ENCODE results near the gene PIWIL1.

The PIWIL1 gene

DNA sequence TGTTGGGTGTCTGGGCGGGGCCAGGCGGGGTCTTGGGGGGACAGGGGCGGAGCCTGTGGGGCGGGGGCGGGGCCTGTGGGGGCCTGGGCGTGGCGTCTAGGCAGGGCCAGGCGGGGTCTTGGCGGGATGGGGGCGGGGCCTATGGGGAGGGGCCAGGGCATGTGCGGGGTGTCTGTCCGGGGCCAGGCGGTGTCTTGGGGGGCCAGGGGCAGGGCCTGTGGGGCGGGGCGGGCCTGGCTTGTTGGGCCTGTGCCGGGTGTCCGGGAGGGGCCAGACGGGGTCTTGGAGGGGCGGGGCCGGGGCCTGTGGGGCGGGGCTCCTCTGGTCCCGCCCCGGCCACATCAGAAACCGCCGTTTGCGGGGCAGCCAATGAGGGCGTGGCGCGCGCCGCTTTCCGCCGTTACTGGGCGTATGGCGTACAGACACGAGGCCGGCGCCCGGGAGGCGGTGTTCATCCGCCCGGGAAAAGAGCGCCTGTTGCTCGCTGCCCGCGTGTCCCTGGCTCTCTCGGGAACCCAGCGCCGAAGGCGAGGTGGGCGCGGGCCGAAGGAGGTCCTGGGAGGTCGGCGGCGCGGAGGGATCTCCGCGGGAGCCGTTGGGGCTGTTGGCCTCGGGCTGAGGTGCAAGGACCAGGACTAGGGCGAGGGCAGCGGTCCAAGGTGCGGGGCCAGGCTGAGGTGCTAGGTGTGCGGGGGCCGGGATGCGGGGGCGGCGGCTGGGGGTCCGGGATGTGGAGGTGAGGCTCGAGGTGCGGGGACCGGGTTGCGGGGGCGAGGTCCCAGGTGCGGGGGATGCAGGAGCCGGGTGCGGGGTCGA, at the start of gene PIWIL1:
Gene PIWIL1 (plus strand): TSS at position 400 of the 816 bp plus-strand sequence. CDS start 4,705 bp downstream, outside the sequence.
- no peak within 1 kb of the TSS for H3K9ac ChIP-seq (ENCODE audit: low read depth, low read length)
- no peaks in the 10 kb centered on the region for H3K9me3 ChIP-seq (ENCODE audit: insufficient read depth, low read depth, low read length)
- no peaks in the 10 kb centered on the region for H3K36me3 ChIP-seq (ENCODE audit: insufficient read depth, low read depth, low read length)
- no peak within 1 kb of the TSS for H3K4me3 ChIP-seq (ENCODE audit: low read length)
- peaks cover 50% of the 10 kb centered on the region for H3K27me3 ChIP-seq (ENCODE audit: insufficient read depth, low read length)
- peaks cover 9% of the 10 kb centered on the region; the same call in 1 of the 2 replicates for H3K4me1 ChIP-seq (ENCODE audit: insufficient read depth, low read length)
- no peak within 1 kb of the TSS for H3K27ac ChIP-seq (ENCODE audit: low read length)

GRCh38 chr12:130288206-130288605, 49.5 kb upstream of the PIWIL1 start:
- Histone ChIP-seq H3K36me3 (ENCODE audit: insufficient read depth, low read depth, low read length) (no peaks in the 10 kb centered on the region), H3K9me3 (ENCODE audit: insufficient read depth, low read depth, low read length) (peaks cover 14% of the 10 kb centered on the region), H3K4me1 (ENCODE audit: insufficient read depth, low read length) (no peaks in the 10 kb centered on the region), H3K27ac (ENCODE audit: low read length) (no peak overlapping the region), H3K27me3 (ENCODE audit: insufficient read depth, low read length) (no peaks in the 10 kb centered on the region; the same call in 1 of the 2 replicates), H3K4me3 (ENCODE audit: low read length) (no peak overlapping the region), H3K9ac (ENCODE audit: low read depth, low read length) (no peak overlapping the region)

DNA sequence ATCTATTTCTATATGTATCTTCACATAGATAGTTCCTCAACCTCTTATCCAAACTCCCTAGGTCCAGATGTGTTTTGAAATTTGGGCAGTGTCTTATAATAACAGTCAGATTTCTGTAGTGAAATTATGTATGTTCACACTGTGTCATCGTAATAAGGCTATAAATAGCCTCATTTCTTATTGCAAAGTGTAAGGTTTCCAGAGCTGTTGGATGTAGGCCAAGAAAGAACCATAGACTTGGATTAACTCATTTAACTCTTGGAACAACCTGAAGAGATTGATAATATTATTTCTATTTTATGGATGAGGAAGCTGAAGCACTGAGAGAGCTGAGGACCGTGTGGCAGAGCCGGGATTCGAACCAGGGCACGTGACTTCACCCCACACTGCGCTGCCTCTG, 49.0 kb upstream of the PIWIL1 start:
- Histone ChIP-seq H3K36me3 (ENCODE audit: insufficient read depth, low read depth, low read length) (no peaks in the 10 kb centered on the region), H3K4me3 (ENCODE audit: low read length) (no peak overlapping the region), H3K9ac (ENCODE audit: low read depth, low read length) (no peak overlapping the region), H3K27ac (ENCODE audit: low read length) (no peak overlapping the region), H3K9me3 (ENCODE audit: insufficient read depth, low read depth, low read length) (peaks cover 12% of the 10 kb centered on the region), H3K27me3 (ENCODE audit: insufficient read depth, low read length) (no peaks in the 10 kb centered on the region; the same call in 1 of the 2 replicates), H3K4me1 (ENCODE audit: insufficient read depth, low read length) (no peaks in the 10 kb centered on the region)

DNA sequence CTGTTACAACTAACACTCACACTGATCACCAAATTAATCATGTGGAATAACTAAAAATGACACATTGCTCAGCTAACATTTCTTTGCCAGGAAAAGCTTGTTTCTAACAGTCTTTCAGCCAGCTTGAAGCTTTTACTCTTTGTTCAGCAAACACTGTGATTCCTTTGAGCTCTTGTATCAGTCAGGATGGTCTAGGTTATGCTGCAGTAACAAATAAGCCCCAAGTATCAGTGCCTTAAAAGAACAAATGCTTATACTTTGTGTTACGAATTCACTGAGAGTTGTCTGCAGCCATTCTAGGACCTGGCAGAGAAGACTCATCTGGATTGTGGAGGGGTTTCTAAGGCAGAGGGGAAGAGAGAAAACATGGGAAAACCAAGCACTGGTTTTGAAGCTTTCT, 47.6 kb upstream of the PIWIL1 start:
- no peak overlapping the region for H3K4me3 ChIP-seq (ENCODE audit: low read length)
- H3K27me3 ChIP-seq (ENCODE audit: insufficient read depth, low read length) = no peaks in the 10 kb centered on the region; the same call in 1 of the 2 replicates
- H3K4me1 ChIP-seq (ENCODE audit: insufficient read depth, low read length) = no peaks in the 10 kb centered on the region
- H3K9ac ChIP-seq (ENCODE audit: low read depth, low read length) = no peak overlapping the region
- no peak overlapping the region for H3K27ac ChIP-seq (ENCODE audit: low read length)
- no peaks in the 10 kb centered on the region for H3K36me3 ChIP-seq (ENCODE audit: insufficient read depth, low read depth, low read length)
- no peaks in the 10 kb centered on the region for H3K9me3 ChIP-seq (ENCODE audit: insufficient read depth, low read depth, low read length)

DNA sequence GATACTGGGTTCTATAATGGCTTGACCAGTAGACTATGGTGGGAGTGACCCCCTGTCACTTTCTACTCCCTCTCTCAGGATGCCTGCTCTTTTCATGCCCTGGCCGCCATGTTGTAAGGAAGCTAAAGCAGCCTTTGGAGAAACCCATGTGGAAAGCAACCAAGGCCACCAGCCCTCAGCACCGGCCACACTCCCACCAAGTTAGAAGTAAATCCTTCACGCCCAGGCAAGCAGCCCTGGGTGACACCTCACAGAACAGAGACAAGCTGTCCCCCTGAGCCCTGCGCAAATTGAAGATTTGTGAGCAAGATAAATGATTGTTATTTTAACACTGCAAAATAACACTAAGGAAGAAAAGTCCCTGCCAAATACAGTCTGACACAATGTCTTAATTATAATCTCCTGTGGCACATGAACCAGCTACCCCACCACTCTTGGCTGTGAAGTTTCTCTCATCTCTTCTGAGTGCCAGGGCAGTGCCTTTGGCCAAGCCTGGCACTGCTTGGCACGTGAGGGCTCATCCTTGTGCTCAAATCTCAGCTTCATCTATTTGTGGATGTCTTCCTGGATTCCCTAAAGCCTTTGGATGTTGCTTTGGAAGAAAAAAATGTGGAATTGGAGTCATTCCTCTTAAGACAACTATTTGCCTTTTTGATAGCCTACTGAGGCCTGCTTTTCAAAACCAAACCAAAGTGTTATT, 39.2 kb upstream of the PIWIL1 start:
- H3K4me3 ChIP-seq (ENCODE audit: low read length) = no peak overlapping the region
- H3K27me3 ChIP-seq (ENCODE audit: insufficient read depth, low read length) = no peaks in the 10 kb centered on the region
- H3K9ac ChIP-seq (ENCODE audit: low read depth, low read length) = no peak overlapping the region
- H3K36me3 ChIP-seq (ENCODE audit: insufficient read depth, low read depth, low read length) = no peaks in the 10 kb centered on the region
- H3K9me3 ChIP-seq (ENCODE audit: insufficient read depth, low read depth, low read length) = no peaks in the 10 kb centered on the region
- no peaks in the 10 kb centered on the region for H3K4me1 ChIP-seq (ENCODE audit: insufficient read depth, low read length)
- no peak overlapping the region for H3K27ac ChIP-seq (ENCODE audit: low read length)

DNA sequence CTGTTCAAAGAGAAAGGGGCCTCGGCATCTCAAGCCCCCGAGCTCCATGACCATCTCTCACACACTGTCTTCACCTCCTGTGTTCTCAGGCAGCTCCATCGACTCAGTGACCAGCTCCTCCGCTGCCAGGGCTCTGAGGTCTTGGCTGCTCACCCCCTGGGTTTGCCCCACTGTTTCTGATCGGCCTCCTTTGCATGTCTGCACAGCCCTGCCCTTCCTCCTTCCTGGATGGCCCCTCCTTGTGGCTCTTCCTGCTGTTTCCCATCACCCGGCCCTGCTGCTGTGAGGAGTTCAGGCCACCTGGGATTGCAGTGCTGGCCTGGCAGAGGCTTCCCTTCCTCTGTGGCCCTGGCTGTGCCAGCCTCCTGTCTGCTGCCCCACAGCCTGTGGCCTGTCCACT, 38.1 kb upstream of the PIWIL1 start:
- Histone ChIP-seq H3K4me3 (ENCODE audit: low read length) (no peak overlapping the region), H3K4me1 (ENCODE audit: insufficient read depth, low read length) (no peaks in the 10 kb centered on the region), H3K27me3 (ENCODE audit: insufficient read depth, low read length) (no peaks in the 10 kb centered on the region), H3K36me3 (ENCODE audit: insufficient read depth, low read depth, low read length) (no peaks in the 10 kb centered on the region), H3K9me3 (ENCODE audit: insufficient read depth, low read depth, low read length) (no peaks in the 10 kb centered on the region), H3K9ac (ENCODE audit: low read depth, low read length) (no peak overlapping the region), H3K27ac (ENCODE audit: low read length) (no peak overlapping the region)

DNA sequence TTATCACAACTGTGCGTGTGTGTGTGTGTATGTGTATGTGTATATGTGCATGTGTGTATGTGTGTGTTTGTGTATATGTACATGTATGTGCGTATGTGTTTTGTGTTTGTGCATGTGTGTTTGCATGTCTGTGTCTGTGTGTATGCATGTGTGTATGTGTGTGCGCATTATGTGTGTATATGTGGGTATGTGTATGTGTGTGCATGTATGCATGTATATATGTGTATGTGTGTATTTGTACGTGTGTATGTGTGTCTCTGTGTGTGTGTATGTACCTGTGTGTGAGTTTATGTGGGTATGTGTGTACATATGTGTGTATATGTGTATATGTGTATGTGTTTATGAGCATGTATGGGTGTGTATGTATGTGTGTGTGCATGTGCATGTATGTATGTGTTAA, 37.6 kb upstream of the PIWIL1 start:
- no peaks in the 10 kb centered on the region for H3K9me3 ChIP-seq (ENCODE audit: insufficient read depth, low read depth, low read length)
- H3K4me3 ChIP-seq (ENCODE audit: low read length) = no peak overlapping the region
- H3K27ac ChIP-seq (ENCODE audit: low read length) = no peak overlapping the region
- no peaks in the 10 kb centered on the region for H3K36me3 ChIP-seq (ENCODE audit: insufficient read depth, low read depth, low read length)
- H3K9ac ChIP-seq (ENCODE audit: low read depth, low read length) = no peak overlapping the region
- no peaks in the 10 kb centered on the region for H3K27me3 ChIP-seq (ENCODE audit: insufficient read depth, low read length)
- H3K4me1 ChIP-seq (ENCODE audit: insufficient read depth, low read length) = no peaks in the 10 kb centered on the region

GRCh38 chr12:130300737-130301535, 36.8 kb upstream of the PIWIL1 start:
- no peaks in the 10 kb centered on the region for H3K4me1 ChIP-seq (ENCODE audit: insufficient read depth, low read length)
- H3K9me3 ChIP-seq (ENCODE audit: insufficient read depth, low read depth, low read length) = no peaks in the 10 kb centered on the region
- H3K27ac ChIP-seq (ENCODE audit: low read length) = no peak overlapping the region
- no peak overlapping the region for H3K4me3 ChIP-seq (ENCODE audit: low read length)
- no peaks in the 10 kb centered on the region for H3K27me3 ChIP-seq (ENCODE audit: insufficient read depth, low read length)
- H3K9ac ChIP-seq (ENCODE audit: low read depth, low read length) = no peak overlapping the region
- H3K36me3 ChIP-seq (ENCODE audit: insufficient read depth, low read depth, low read length) = no peaks in the 10 kb centered on the region

DNA sequence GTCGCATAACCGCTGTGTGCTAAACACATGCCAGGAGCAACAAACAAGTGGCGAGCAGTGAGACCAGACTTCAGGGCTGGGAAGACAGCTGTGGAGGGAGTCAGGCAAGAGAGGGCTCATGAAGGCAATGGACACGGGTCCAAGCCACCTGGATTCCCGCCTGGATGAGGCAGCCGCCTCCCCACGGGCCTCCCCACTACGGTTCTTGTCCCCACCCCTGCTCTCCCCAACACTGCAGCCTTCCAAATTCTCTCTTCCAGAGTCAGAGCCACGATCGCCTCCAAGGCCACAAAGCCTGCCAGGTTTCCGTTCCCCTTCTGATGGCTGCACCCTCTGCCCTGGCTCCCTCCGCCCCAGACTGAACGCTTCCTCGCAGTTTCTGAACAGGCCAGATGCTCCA, 36.1 kb upstream of the PIWIL1 start:
- H3K27ac ChIP-seq (ENCODE audit: low read length) = no peak overlapping the region
- no peak overlapping the region for H3K9ac ChIP-seq (ENCODE audit: low read depth, low read length)
- no peak overlapping the region for H3K4me3 ChIP-seq (ENCODE audit: low read length)
- no peaks in the 10 kb centered on the region for H3K36me3 ChIP-seq (ENCODE audit: insufficient read depth, low read depth, low read length)
- H3K27me3 ChIP-seq (ENCODE audit: insufficient read depth, low read length) = no peaks in the 10 kb centered on the region
- H3K9me3 ChIP-seq (ENCODE audit: insufficient read depth, low read depth, low read length) = no peaks in the 10 kb centered on the region
- no peaks in the 10 kb centered on the region for H3K4me1 ChIP-seq (ENCODE audit: insufficient read depth, low read length)

DNA sequence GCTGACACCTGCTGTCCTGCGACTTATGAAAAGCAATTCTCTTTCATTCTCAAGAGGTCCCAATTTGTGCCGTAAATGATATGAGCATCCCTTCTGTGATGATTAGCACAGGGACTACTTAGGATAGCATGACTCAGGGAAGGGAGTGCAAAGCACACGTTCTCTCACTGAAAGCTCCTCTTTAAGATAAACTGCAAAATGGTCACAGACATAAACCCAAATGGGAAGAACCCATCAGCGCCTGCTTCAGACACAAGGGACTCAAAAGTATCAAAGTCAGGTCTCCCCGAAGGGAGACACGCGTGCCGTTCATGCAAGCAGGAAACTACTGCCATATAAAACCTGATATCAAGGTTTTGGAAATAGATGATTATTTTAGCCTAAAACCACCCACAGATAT, 33.9 kb upstream of the PIWIL1 start:
- no peak overlapping the region for H3K4me3 ChIP-seq (ENCODE audit: low read length)

GRCh38 chr12:130307859-130308258, 29.8 kb upstream of the PIWIL1 start:
- no peaks in the 10 kb centered on the region for H3K36me3 ChIP-seq (ENCODE audit: insufficient read depth, low read depth, low read length)
- H3K27me3 ChIP-seq (ENCODE audit: insufficient read depth, low read length) = peaks cover 12% of the 10 kb centered on the region; the same call in 1 of the 2 replicates
- no peaks in the 10 kb centered on the region for H3K4me1 ChIP-seq (ENCODE audit: insufficient read depth, low read length)
- H3K27ac ChIP-seq (ENCODE audit: low read length) = no peak overlapping the region
- H3K4me3 ChIP-seq (ENCODE audit: low read length) = no peak overlapping the region
- H3K9ac ChIP-seq (ENCODE audit: low read depth, low read length) = no peak overlapping the region
- no peaks in the 10 kb centered on the region for H3K9me3 ChIP-seq (ENCODE audit: insufficient read depth, low read depth, low read length)

More for the DNA sequence above, 33.9 kb upstream of the PIWIL1 start:
- H3K36me3 ChIP-seq (ENCODE audit: insufficient read depth, low read depth, low read length) = no peaks in the 10 kb centered on the region
- H3K4me1 ChIP-seq (ENCODE audit: insufficient read depth, low read length) = no peaks in the 10 kb centered on the region
- H3K27ac ChIP-seq (ENCODE audit: low read length) = no peak overlapping the region
- no peak overlapping the region for H3K9ac ChIP-seq (ENCODE audit: low read depth, low read length)
- H3K9me3 ChIP-seq (ENCODE audit: insufficient read depth, low read depth, low read length) = no peaks in the 10 kb centered on the region
- H3K27me3 ChIP-seq (ENCODE audit: insufficient read depth, low read length) = peaks cover 12% of the 10 kb centered on the region; the same call in 1 of the 2 replicates
